Measurements from ENCODE around the gene PTPRR. TPM values are rescaled to one million over a fixed set of nuclear protein-coding genes. Genes with fewer than 3 reads are reported as not detected.

Gene PTPRR
- total and polyA plus RNA-seq, 10 of the 15 experiments (the other 5 are each of a cell fraction or from before 2014, with no cell fraction given), result 0.14 to 3.1 (median 0.42) TPM

GRCh38 chr12:70691018-70691672 is 229.4 kb downstream of the PTPRR start (continued):
- TF ChIP-seq BMI1 (IDR thresholded peaks at IDR 0.05; ENCODE audit: borderline replicate concordance) (no peak), RFX5 (IDR thresholded peaks at IDR 0.05; ENCODE audit: low read depth, low read length) (no peak)

DNA sequence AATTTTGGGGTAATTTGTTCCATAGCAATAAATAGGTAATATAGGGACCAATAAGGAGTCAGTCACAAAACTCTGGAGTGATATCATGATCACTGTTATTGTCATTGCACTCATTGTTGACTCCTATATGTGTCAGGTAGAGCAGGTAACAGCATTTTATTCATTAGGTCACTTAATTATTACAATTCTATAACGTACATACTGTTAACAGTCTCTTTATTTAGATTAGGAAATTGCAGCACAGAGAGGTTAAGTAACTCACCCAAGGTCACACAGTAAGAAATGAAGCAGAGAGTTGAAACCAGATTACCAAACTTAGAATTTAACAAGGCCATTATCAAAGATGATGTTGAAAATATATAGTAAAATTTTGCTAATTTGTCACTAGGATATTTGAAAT is 233.6 kb downstream of the PTPRR start:
- no peak for ATAC-seq
- Histone ChIP-seq H3K27ac (ENCODE audit: control insufficient read depth, insufficient read depth) (no peak overlapping the region), H3K4me3 (no peak overlapping the region), H3K9me3 (replicated peaks; ENCODE audit: control insufficient read depth, insufficient read depth, low read length) (no peaks in the 10 kb centered on the region), H3K27me3 (replicated peaks in 1 of 2; ENCODE audit: control insufficient read depth in 2 of 2, insufficient read depth in 2 of 2, low read length in 1 of 2) (no peaks in the 10 kb centered on the region), H3K79me2 (ENCODE audit: control insufficient read depth, insufficient read depth, low read length) (no peaks in the 10 kb centered on the region), H3K4me2 (ENCODE audit: control insufficient read depth, insufficient read depth) (no peak overlapping the region), H3K36me3 (ENCODE audit: control insufficient read depth in 2 of 2, insufficient read depth in 2 of 2, low read length in 1 of 2) (no peaks in the 10 kb centered on the region), H3K4me1 (ENCODE audit: control insufficient read depth, insufficient read depth, low read length) (no peaks in the 10 kb centered on the region), H2AFZ (ENCODE audit: control insufficient read depth, low read depth, low read length) (no peak overlapping the region), H4K20me1 (ENCODE audit: control insufficient read depth, insufficient read depth) (no peaks in the 10 kb centered on the region), H3K9ac (ENCODE audit: control insufficient read depth, insufficient read depth, low read length) (no peak overlapping the region)
- ChIA-PET POLR2A (no interaction called here), RAD21 (ENCODE audit: unreplicated experiment) (interaction anchor here (1.3 kb wide), 1 partner anchor 42 kb away, joined by 4 read pairs; no protein-coding TSS in a partner anchor), SMC1A (ENCODE audit: uncharacterized antibody, unreplicated experiment) (no interaction called here), CTCF (no interaction called here)
- DNase-seq (ENCODE audit: low read depth, low spot score), result no peak
- no peak for FAIRE-seq
- in situ Hi-C loops (cut with MboI) (no loop called here), intact Hi-C loops (cut with micrococcal nuclease; ENCODE audit: unreplicated experiment) (no loop called here)
- WGBS (ENCODE audit: insufficient coverage, insufficient replicate concordance, low lambda C conversion rate, missing lambda C conversion rate), result 0% methylated on average over 1 of the region's 1 CpG
- no peak for TF ChIP-seq EP300 (IDR thresholded peaks at IDR 0.05; ENCODE audit: borderline replicate concordance in 1 of 2, control insufficient read depth in 1 of 2, low read depth in 2 of 2, low read length in 2 of 2)
- TF ChIP-seq SIN3A (IDR thresholded peaks at IDR 0.05; ENCODE audit: low read depth, low read length), result no peak
- TF ChIP-seq JUND (IDR thresholded peaks at IDR 0.05; ENCODE audit: low read depth, low read length), result no peak
- TF ChIP-seq, protein P1, sequence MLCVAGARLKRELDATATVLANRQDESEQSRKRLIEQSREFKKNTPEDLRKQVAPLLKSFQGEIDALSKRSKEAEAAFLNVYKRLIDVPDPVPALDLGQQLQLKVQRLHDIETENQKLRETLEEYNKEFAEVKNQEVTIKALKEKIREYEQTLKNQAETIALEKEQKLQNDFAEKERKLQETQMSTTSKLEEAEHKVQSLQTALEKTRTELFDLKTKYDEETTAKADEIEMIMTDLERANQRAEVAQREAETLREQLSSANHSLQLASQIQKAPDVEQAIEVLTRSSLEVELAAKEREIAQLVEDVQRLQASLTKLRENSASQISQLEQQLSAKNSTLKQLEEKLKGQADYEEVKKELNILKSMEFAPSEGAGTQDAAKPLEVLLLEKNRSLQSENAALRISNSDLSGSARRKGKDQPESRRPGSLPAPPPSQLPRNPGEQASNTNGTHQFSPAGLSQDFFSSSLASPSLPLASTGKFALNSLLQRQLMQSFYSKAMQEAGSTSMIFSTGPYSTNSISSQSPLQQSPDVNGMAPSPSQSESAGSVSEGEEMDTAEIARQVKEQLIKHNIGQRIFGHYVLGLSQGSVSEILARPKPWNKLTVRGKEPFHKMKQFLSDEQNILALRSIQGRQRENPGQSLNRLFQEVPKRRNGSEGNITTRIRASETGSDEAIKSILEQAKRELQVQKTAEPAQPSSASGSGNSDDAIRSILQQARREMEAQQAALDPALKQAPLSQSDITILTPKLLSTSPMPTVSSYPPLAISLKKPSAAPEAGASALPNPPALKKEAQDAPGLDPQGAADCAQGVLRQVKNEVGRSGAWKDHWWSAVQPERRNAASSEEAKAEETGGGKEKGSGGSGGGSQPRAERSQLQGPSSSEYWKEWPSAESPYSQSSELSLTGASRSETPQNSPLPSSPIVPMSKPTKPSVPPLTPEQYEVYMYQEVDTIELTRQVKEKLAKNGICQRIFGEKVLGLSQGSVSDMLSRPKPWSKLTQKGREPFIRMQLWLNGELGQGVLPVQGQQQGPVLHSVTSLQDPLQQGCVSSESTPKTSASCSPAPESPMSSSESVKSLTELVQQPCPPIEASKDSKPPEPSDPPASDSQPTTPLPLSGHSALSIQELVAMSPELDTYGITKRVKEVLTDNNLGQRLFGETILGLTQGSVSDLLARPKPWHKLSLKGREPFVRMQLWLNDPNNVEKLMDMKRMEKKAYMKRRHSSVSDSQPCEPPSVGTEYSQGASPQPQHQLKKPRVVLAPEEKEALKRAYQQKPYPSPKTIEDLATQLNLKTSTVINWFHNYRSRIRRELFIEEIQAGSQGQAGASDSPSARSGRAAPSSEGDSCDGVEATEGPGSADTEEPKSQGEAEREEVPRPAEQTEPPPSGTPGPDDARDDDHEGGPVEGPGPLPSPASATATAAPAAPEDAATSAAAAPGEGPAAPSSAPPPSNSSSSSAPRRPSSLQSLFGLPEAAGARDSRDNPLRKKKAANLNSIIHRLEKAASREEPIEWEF (IDR thresholded peaks at IDR 0.05; ENCODE audit: insufficient replicate concordance, low read depth, low read length), result no peak
- BruUV-seq (replicated peaks), result no TSS peak
